Fibroblast of lung (primary cell): ENCODE results near the gene GRK1.

Source experiments
- CTCF ChIP-seq, 2 donors: IDR thresholded peaks in 1 of 2; conservative IDR thresholded peaks in 1 of 2; 1 replicate in 1 of 2; 2 replicates in 1 of 2; pipeline ENCODE4 v1.5.1; 2011 to 2012; ENCODE audit warnings: low read length in 2 of 2, control low read depth in 1 of 2, inconsistent platforms in 1 of 2, low read depth in 1 of 2, mild to moderate bottlenecking in 1 of 2
- EZH2 ChIP-seq: IDR thresholded peaks from 2 replicates; pipeline ENCODE4 v1.5.1; 2012; ENCODE audit warnings: low read length, control low read depth, mild to moderate bottlenecking; ENCODE audit errors: missing control alignments

- no peak for TF ChIP-seq CTCF (conservative IDR thresholded peaks at IDR 0.05 in 1 of 2, IDR thresholded peaks at IDR 0.05 in 1 of 2; ENCODE audit: low read depth in 1 of 2, low read length in 2 of 2)
- no peak for TF ChIP-seq EZH2
These were observed 3.5 kb downstream of the GRK1 start for GRCh38 chr13:113670541-113670940.
